C4-2B (cell line): ENCODE measurements around the gene CADPS2.

Experiments
- H3K27ac ChIP-seq: fragments of 450-650 bp; 2 replicates; pipeline ENCODE4 v1.5.1; 2017
- CTCF ChIP-seq: fragments of 450-650 bp; conservative IDR thresholded peaks from 2 replicates; pipeline ENCODE4 v1.5.1; 2017; ENCODE audit warnings: mild to moderate bottlenecking
- ZFX ChIP-seq: fragments of 450-650 bp; IDR thresholded peaks from 2 replicates; pipeline ENCODE4 v1.6.1; 2017

CADPS2 gene

GRCh38 chr7:122675621-122676020, 210.6 kb downstream of the CADPS2 start:
- H3K27ac ChIP-seq: no peak overlapping the region
- TF ChIP-seq ZFX (no peak), CTCF (no peak)

- H3K27ac ChIP-seq: peak overlapping the region; percentile 48; the same call in 1 of the 2 replicates
- no peak for TF ChIP-seq ZFX
- no peak for TF ChIP-seq CTCF
These were observed 211.2 kb downstream of the CADPS2 start for GRCh38 chr7:122675011-122675410.

- TF ChIP-seq CTCF: no peak
- no peak for TF ChIP-seq ZFX
- peak overlapping the region; percentile 61 for H3K27ac ChIP-seq
These were observed 211.8 kb downstream of the CADPS2 start for GRCh38 chr7:122674502-122674901.

GRCh38 chr7:122673951-122674350, 212.3 kb downstream of the CADPS2 start:
- no peak for TF ChIP-seq ZFX
- TF ChIP-seq CTCF: no peak
- H3K27ac ChIP-seq: peak overlapping the region; percentile 61

- TF ChIP-seq ZFX: no peak
- no peak for TF ChIP-seq CTCF
- H3K27ac ChIP-seq: no peak overlapping the region
These were observed 213.7 kb downstream of the CADPS2 start for GRCh38 chr7:122672536-122672935.

- no peak for TF ChIP-seq ZFX
- TF ChIP-seq CTCF: no peak
- H3K27ac ChIP-seq: no peak overlapping the region
These were observed 222.5 kb downstream of the CADPS2 start for GRCh38 chr7:122663733-122664132.

- TF ChIP-seq CTCF (no peak), ZFX (no peak)
- no peak overlapping the region for H3K27ac ChIP-seq
These were observed 227.4 kb downstream of the CADPS2 start for GRCh38 chr7:122658856-122659255.
